HepG2 (cell line): ENCODE data around the gene CLPX. TPM values are rescaled to one million over a fixed set of nuclear protein-coding genes. Genes with fewer than 3 reads are reported as not detected.

Source experiments
- ATAC-seq: fragments of 200-7000 bp; cut with Tn5 transposase; 3 replicates; pipeline ENCODE4 v1.9.1; 2020; ENCODE audit warnings: mild to moderate bottlenecking, moderate library complexity
- BruUV-seq: library from RNA; stranded (reverse); fragments of 400-500 nt; replicated peaks from 2 replicates; lab custom pipeline; 2021; lab: Mats Ljungman, UMichigan
- CTCF ChIA-PET: fragments of 300-600 bp; formaldehyde crosslinking; extraction: SDS; loops from one replicate; lab custom pipeline; 2021; ENCODE audit warnings: low total read pairs, inconsistent platforms, low intra/inter-chr PET ratio; lab: Yijun Ruan, JAX
- POLR2A ChIA-PET: fragments of 350-600 bp; sonication (Branson Sonifier 250); formaldehyde crosslinking; loops from one replicate; lab custom pipeline; 2020; ENCODE audit warnings: antibody characterized with exemption, inconsistent platforms; lab: Yijun Ruan, JAX
- DNase-seq: peaks from one replicate; pipeline ENCODE4 v3.0.0-alpha.2; 2015; ENCODE audit warnings: low spot score
- FAIRE-seq: peaks from 3 replicates; lab custom pipeline; 2011; peaks lifted over from hg19 to GRCh38; lab: Jason Lieb, UNC
- H2AFZ ChIP-seq: one replicate; pipeline ENCODE4 v1.6.1; 2011; ENCODE audit warnings: low read length, inconsistent platforms
- H3K27ac ChIP-seq: fragments of 300-600 bp; 3 replicates; pipeline ENCODE4 v1.8.0; 2011; ENCODE audit warnings: mixed run types, mild to moderate bottlenecking, mixed read lengths, low read length, inconsistent platforms; ENCODE audit not compliant: insufficient read depth; ENCODE audit errors: extremely low read length
- H3K27me3 ChIP-seq, 2 experiments: fragments of 200-600 bp in 1 of 2; 2 replicates in 1 of 2; 3 replicates in 1 of 2; pipeline versions ENCODE4 v1.6.0 to v1.8.0; 2011; ENCODE audit warnings: low read length in 2 of 2, mild to moderate bottlenecking in 2 of 2, moderate library complexity in 2 of 2, inconsistent platforms in 1 of 2; ENCODE audit not compliant: insufficient read depth in 2 of 2, control insufficient read depth in 1 of 2
- H3K36me3 ChIP-seq, 2 experiments: fragments of 200-600 bp in 1 of 2; replicated peaks in 1 of 2; 2 replicates in 1 of 2; 3 replicates in 1 of 2; pipeline versions ENCODE4 v1.5.1 to v1.8.0; 2011; ENCODE audit warnings: low read length in 2 of 2, inconsistent platforms in 1 of 2; ENCODE audit not compliant: insufficient read depth in 2 of 2, control insufficient read depth in 1 of 2
- H3K4me1 ChIP-seq: 2 replicates; pipeline ENCODE4 v1.5.1; 2012; ENCODE audit warnings: low read length, inconsistent platforms; ENCODE audit not compliant: insufficient read depth
- H3K4me2 ChIP-seq: 2 replicates; pipeline ENCODE4 v1.6.0; 2011; ENCODE audit warnings: low read depth, low read length, inconsistent platforms
- H3K4me3 ChIP-seq, 3 experiments: fragments of 200-600 bp in 1 of 3; sonication (generic), shearing (Covaris generic) in 1 of 3; replicated peaks in 1 of 3; 2 replicates each; pipeline ENCODE4 v1.5.1; 2011 to 2016; ENCODE audit warnings: low read length in 3 of 3, inconsistent platforms in 2 of 3, low read depth in 2 of 3, mild to moderate bottlenecking in 2 of 3, control low read depth in 1 of 3, mixed read lengths in 1 of 3; ENCODE audit not compliant: insufficient read depth in 1 of 3
- H3K79me2 ChIP-seq: one replicate; pipeline ENCODE4 v1.6.1; 2011; ENCODE audit warnings: low read length, inconsistent platforms; ENCODE audit not compliant: insufficient read depth
- H3K9ac ChIP-seq: 2 replicates; pipeline ENCODE4 v1.6.0; 2011; ENCODE audit warnings: mild to moderate bottlenecking, low read depth, low read length, inconsistent platforms; ENCODE audit not compliant: insufficient read depth
- H3K9me3 ChIP-seq: 2 replicates; pipeline ENCODE4 v1.5.1; 2012; ENCODE audit warnings: mild to moderate bottlenecking, low read length
- H4K20me1 ChIP-seq: 2 replicates; pipeline ENCODE4 v1.6.0; 2011; ENCODE audit warnings: inconsistent platforms, mild to moderate bottlenecking, low read length, moderate library complexity; ENCODE audit not compliant: insufficient read depth
- BHLHE40 ChIP-seq: IDR thresholded peaks from 2 replicates; pipeline ENCODE4 v1.6.1; 2011; ENCODE audit warnings: low read length, improper control_type of control experiment
- ETV6 ChIP-seq: sonication (generic); formaldehyde crosslinking; conservative IDR thresholded peaks from 2 replicates; pipeline ENCODE4 v1.4.0; 2020; ENCODE audit warnings: missing genetic modification reagents
- GLI4 ChIP-seq: sonication (generic); formaldehyde crosslinking; IDR thresholded peaks from 2 replicates; pipeline ENCODE4 v1.5.1; 2020; ENCODE audit warnings: missing genetic modification reagents, mild to moderate bottlenecking, moderate library complexity, borderline replicate concordance
- ISL2 ChIP-seq: sonication (generic); formaldehyde crosslinking; IDR thresholded peaks from 2 replicates; pipeline ENCODE4 v1.5.0; 2020; ENCODE audit warnings: missing genetic modification reagents
- MZF1 ChIP-seq: sonication (generic); formaldehyde crosslinking; IDR thresholded peaks from 2 replicates; pipeline ENCODE4 v1.8.1; 2023; ENCODE audit warnings: mild to moderate bottlenecking, missing genetic modification reagents, borderline replicate concordance
- ZNF782 ChIP-seq: sonication (generic); formaldehyde crosslinking; IDR thresholded peaks from 2 replicates; pipeline ENCODE4 v1.4.0; 2020; ENCODE audit warnings: missing genetic modification reagents, mild to moderate bottlenecking, borderline replicate concordance
- WGBS: methylation state at CpG from one replicate; pipeline ENCODE4 v1.1.6; 2017; ENCODE audit warnings: low lambda C conversion rate; 5-methylcytosine and 5-hydroxymethylcytosine counted together
- in situ Hi-C: cut with HindIII; loops from 2 replicates; pipeline ENCODE4 v1.10.0; 2017; ENCODE audit warnings: low pct_unique_long_range_greater_than_20kb; ENCODE audit not compliant: extremely low pct_ligation_motif_present
- intact Hi-C: fragments of 100-400 bp; cut with micrococcal nuclease; formaldehyde crosslinking; loops from one replicate; pipeline ENCODE4 v1.10.0; 2022; ENCODE audit not compliant: unreplicated experiment
- polyA plus RNA-seq, 8 experiments: library from polyadenylated mRNA; depleted of rRNA in 3 of 8; stranded (reverse) in 7 of 8; unstranded in 1 of 8; fragments of >200 nt; fragmentation: Illumina TruSeq in 4 of 8; extraction: Trizol in 4 of 8; gene quantifications; 2 replicates each; pipeline versions ENCODE4 v1.2.1 to v1.2.3, GENCODE V29; 2011 to 2016; ENCODE audit warnings: low read depth in 4 of 8, missing spikeins in 1 of 8, mixed read lengths in 1 of 8; ENCODE audit not compliant: insufficient read depth in 1 of 8
- total RNA-seq, 5 experiments: library from RNA; depleted of rRNA; stranded (reverse); fragments of >200 nt; fragmentation: Illumina TruSeq; extraction: Trizol; gene quantifications; 2 replicates each; pipeline ENCODE4 v1.2.3, GENCODE V29; 2016; ENCODE audit warnings: low read depth in 1 of 5
- TF ChIP-seq, protein P1 (sequence below): sonication (generic); formaldehyde crosslinking; IDR thresholded peaks from 2 replicates; pipeline ENCODE4 v1.5.0; 2020; ENCODE audit warnings: mild to moderate bottlenecking, missing genetic modification reagents, borderline replicate concordance
- TF ChIP-seq, protein P2 (sequence below): sonication (generic); formaldehyde crosslinking; IDR thresholded peaks from 2 replicates; pipeline ENCODE4 v1.4.0; 2020; ENCODE audit warnings: mild to moderate bottlenecking, missing genetic modification reagents

The CLPX gene
- total and polyA plus RNA-seq, 2 of the 13 experiments (the other 11 are each of a cell fraction or from before 2014, with no cell fraction given) = 33.9 to 61.3 TPM

DNA sequence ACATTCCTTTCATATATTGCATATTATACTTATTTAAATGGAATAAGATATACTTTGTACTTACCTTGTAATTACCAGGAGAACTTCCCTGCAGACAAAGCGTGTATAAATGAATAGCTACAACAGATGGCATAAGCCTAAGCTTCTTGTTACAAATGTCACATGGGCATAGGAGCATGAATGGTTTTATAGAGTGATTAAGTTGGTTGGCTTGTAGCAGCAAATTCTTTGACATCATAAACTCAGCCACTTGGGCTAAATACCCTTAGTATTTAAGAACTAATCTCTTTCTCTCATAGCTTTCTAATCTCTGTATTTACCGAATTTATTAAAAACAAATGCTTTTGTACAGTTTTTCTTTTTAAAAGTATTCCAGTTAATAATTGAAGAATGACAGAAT lies 70.1 kb downstream of the CLPX start, which contains the start of gene UBAP1L:
Gene UBAP1L, minus strand, starts transcription at position 115 of the 400 bp plus-strand sequence. CDS start 8,985 bp downstream, outside the sequence.
- Histone ChIP-seq H3K79me2 (no peaks in the 10 kb centered on the region), H3K4me3 (no peak within 1 kb of the TSS), H3K4me1 (no peaks in the 10 kb centered on the region), H3K9ac (no peak within 1 kb of the TSS), H2AFZ (no peak within 1 kb of the TSS), H3K36me3 (peaks cover 21 to 45% of the 10 kb centered on the region in 2 experiments), H3K4me2 (no peak within 1 kb of the TSS), H4K20me1 (no peaks in the 10 kb centered on the region), H3K9me3 (no peaks in the 10 kb centered on the region), H3K27me3 (no peaks in the 10 kb centered on the region; a peak in 1 of 5 replicates), H3K27ac (no peak within 1 kb of the TSS)
- 96% methylated on average over 2 of the region's 2 CpGs for WGBS
- in situ Hi-C loops (no loop called here), intact Hi-C loops (no loop called here)
- no peak for ATAC-seq
- CTCF ChIA-PET = no interaction called here
- POLR2A ChIA-PET = no interaction called here
- no TSS peak for BruUV-seq
- DNase-seq = no peak
- no peak for TF ChIP-seq BHLHE40
- TF ChIP-seq MZF1 (CRISPR knock-in tag) = no peak
- TF ChIP-seq ETV6 (CRISPR knock-in tag) = no peak
- TF ChIP-seq GLI4 (CRISPR knock-in tag) = no peak
- no peak for TF ChIP-seq ZNF782 (CRISPR knock-in tag)
- TF ChIP-seq, protein P1, sequence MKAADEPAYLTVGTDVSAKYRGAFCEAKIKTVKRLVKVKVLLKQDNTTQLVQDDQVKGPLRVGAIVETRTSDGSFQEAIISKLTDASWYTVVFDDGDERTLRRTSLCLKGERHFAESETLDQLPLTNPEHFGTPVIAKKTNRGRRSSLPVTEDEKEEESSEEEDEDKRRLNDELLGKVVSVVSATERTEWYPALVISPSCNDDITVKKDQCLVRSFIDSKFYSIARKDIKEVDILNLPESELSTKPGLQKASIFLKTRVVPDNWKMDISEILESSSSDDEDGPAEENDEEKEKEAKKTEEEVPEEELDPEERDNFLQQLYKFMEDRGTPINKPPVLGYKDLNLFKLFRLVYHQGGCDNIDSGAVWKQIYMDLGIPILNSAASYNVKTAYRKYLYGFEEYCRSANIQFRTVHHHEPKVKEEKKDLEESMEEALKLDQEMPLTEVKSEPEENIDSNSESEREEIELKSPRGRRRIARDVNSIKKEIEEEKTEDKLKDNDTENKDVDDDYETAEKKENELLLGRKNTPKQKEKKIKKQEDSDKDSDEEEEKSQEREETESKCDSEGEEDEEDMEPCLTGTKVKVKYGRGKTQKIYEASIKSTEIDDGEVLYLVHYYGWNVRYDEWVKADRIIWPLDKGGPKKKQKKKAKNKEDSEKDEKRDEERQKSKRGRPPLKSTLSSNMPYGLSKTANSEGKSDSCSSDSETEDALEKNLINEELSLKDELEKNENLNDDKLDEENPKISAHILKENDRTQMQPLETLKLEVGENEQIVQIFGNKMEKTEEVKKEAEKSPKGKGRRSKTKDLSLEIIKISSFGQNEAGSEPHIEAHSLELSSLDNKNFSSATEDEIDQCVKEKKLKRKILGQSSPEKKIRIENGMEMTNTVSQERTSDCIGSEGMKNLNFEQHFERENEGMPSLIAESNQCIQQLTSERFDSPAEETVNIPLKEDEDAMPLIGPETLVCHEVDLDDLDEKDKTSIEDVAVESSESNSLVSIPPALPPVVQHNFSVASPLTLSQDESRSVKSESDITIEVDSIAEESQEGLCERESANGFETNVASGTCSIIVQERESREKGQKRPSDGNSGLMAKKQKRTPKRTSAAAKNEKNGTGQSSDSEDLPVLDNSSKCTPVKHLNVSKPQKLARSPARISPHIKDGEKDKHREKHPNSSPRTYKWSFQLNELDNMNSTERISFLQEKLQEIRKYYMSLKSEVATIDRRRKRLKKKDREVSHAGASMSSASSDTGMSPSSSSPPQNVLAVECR (CRISPR knock-in tag) = no peak
- TF ChIP-seq, protein P2, sequence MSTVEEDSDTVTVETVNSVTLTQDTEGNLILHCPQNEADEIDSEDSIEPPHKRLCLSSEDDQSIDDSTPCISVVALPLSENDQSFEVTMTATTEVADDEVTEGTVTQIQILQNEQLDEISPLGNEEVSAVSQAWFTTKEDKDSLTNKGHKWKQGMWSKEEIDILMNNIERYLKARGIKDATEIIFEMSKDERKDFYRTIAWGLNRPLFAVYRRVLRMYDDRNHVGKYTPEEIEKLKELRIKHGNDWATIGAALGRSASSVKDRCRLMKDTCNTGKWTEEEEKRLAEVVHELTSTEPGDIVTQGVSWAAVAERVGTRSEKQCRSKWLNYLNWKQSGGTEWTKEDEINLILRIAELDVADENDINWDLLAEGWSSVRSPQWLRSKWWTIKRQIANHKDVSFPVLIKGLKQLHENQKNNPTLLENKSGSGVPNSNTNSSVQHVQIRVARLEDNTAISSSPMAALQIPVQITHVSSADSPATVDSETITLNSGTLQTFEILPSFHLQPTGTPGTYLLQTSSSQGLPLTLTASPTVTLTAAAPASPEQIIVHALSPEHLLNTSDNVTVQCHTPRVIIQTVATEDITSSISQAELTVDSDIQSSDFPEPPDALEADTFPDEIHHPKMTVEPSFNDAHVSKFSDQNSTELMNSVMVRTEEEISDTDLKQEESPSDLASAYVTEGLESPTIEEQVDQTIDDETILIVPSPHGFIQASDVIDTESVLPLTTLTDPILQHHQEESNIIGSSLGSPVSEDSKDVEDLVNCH = no peak
- TF ChIP-seq ISL2 (CRISPR knock-in tag) = no peak
- no peak for FAIRE-seq
